Panc1 (cell line): ENCODE measurements around the gene VSIR. TPM values are rescaled to one million over a fixed set of nuclear protein-coding genes. Genes with fewer than 3 reads are reported as not detected.

Source experiments
- ATAC-seq: fragments of 200-7000 bp; cut with Tn5 transposase; 2 replicates; pipeline ENCODE4 v1.9.1; 2020; ENCODE audit warnings: mild to moderate bottlenecking, moderate library complexity
- BruUV-seq: library from RNA; stranded (reverse); fragments of 400-500 nt; replicated peaks from 2 replicates; lab custom pipeline; 2021; lab: Mats Ljungman, UMichigan
- CTCF ChIA-PET: fragments of 300-600 bp; sonication (Branson Sonifier 250); formaldehyde crosslinking; loops from one replicate; lab custom pipeline; 2022; ENCODE audit warnings: antibody characterized with exemption; lab: Charles Lee
- POLR2A ChIA-PET: fragments of 300-600 bp; sonication (Branson Sonifier 250); formaldehyde crosslinking; loops from one replicate; lab custom pipeline; 2022; ENCODE audit warnings: antibody characterized with exemption; lab: Charles Lee
- DNase-seq: peaks from one replicate; pipeline ENCODE4 v3.0.0-alpha.2; 2010; ENCODE audit warnings: low read depth, low spot score
- H3K27ac ChIP-seq: 2 replicates; pipeline ENCODE4 v1.5.1; 2011; ENCODE audit warnings: mild to moderate bottlenecking, low read length, inconsistent platforms
- H3K27me3 ChIP-seq: fragments of 200-500 bp; sonication (Bioruptor generic); 2 replicates; pipeline ENCODE4 v1.6.0; 2014; ENCODE audit warnings: low read length, inconsistent platforms; ENCODE audit not compliant: control insufficient read depth, insufficient read depth
- H3K36me3 ChIP-seq: fragments of 200-500 bp; sonication (Bioruptor generic); 2 replicates; pipeline ENCODE4 v1.5.1; 2014; ENCODE audit warnings: inconsistent platforms, mild to moderate bottlenecking, low read length, moderate library complexity; ENCODE audit not compliant: control insufficient read depth, insufficient read depth
- H3K4me1 ChIP-seq: 2 replicates; pipeline ENCODE4 v1.5.1; 2011; ENCODE audit warnings: inconsistent platforms, mild to moderate bottlenecking, low read length, moderate library complexity; ENCODE audit not compliant: control insufficient read depth, insufficient read depth
- H3K4me3 ChIP-seq, 2 experiments: 2 replicates each; pipeline ENCODE4 v1.5.1; 2011 to 2012; ENCODE audit warnings: low read depth in 2 of 2, low read length in 2 of 2, mild to moderate bottlenecking in 2 of 2, inconsistent platforms in 1 of 2, moderate library complexity in 1 of 2
- H3K9me3 ChIP-seq: fragments of 200-500 bp; sonication (Bioruptor generic); 2 replicates; pipeline ENCODE4 v1.5.1; 2014; ENCODE audit warnings: low read depth, mild to moderate bottlenecking, inconsistent platforms, low read length, moderate library complexity; ENCODE audit not compliant: control insufficient read depth, insufficient read depth
- POLR2AphosphoS5 ChIP-seq: IDR thresholded peaks from 2 replicates; pipeline ENCODE4 v1.6.1; 2012; ENCODE audit warnings: mild to moderate bottlenecking, low read depth, low read length, moderate library complexity
- SIN3A ChIP-seq: IDR thresholded peaks from 2 replicates; pipeline ENCODE4 v1.6.1; 2012; ENCODE audit warnings: low read depth, mild to moderate bottlenecking, low read length, moderate library complexity, borderline replicate concordance; ENCODE audit not compliant: insufficient read depth
- TCF7L2 ChIP-seq: IDR thresholded peaks from 2 replicates; pipeline ENCODE4 v1.6.1; 2011; ENCODE audit warnings: mild to moderate bottlenecking, low read depth, low read length, inconsistent platforms
- in situ Hi-C: cut with HindIII; loops from 2 replicates; pipeline ENCODE4 v1.10.0; 2016; ENCODE audit warnings: low sequenced_read_pairs, low pct_unique_long_range_greater_than_20kb
- intact Hi-C: fragments of 100-400 bp; cut with micrococcal nuclease; formaldehyde crosslinking; loops from one replicate; pipeline ENCODE4 v1.10.0; 2022; ENCODE audit not compliant: unreplicated experiment
- total RNA-seq: library from RNA; stranded (reverse); gene quantifications from one replicate; pipeline ENCODE4 v1.2.1, GENCODE V29; 2021; ENCODE audit not compliant: unreplicated experiment
- TF ChIP-seq, protein P1 (sequence below): fragments of 450-650 bp; IDR thresholded peaks from 2 replicates; pipeline ENCODE4 v1.5.1; 2017; ENCODE audit warnings: mild to moderate bottlenecking
- TF ChIP-seq, protein P2 (sequence below), 2 experiments: IDR thresholded peaks; 2 replicates each; pipeline ENCODE4 v1.6.1; 2011 to 2012; ENCODE audit warnings: low read depth in 2 of 2, control low read depth in 1 of 2, low read length in 1 of 2, mild to moderate bottlenecking in 1 of 2, moderate library complexity in 1 of 2; ENCODE audit not compliant: insufficient read depth in 1 of 2

Gene VSIR
- total RNA-seq, 1 experiment from 2014 or later, result 34.9 TPM

DNA sequence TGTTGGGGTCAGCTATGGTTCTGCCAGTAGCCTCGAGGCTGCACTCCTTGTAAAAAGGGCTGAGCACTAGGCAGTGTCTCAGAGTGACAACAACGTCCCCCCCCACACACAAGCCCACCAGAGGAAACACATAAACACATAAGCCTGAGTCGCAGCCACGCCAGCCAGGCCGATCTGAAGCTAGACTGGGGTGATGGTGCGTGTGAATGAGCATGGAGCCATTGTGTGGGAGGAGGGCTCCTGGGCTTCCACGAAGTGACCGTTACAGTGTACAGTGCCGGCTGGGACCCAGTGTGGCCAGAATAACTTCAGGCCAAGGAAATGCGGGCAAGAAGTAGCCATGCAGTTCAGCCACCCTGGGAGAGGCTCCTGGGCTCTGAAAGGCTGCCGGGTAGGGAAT lies 50.0 kb downstream of the VSIR start:
- Histone ChIP-seq H3K4me3 (no peak overlapping the region), H3K4me1 (peaks cover 10% of the 10 kb centered on the region; the same call in 1 of the 2 replicates), H3K27me3 (no peaks in the 10 kb centered on the region), H3K27ac (no peak overlapping the region), H3K36me3 (no peaks in the 10 kb centered on the region), H3K9me3 (no peaks in the 10 kb centered on the region)
- ChIA-PET POLR2A (no interaction called here), CTCF (no interaction called here)
- intact Hi-C loops (no loop called here), in situ Hi-C loops (no loop called here)
- BruUV-seq, result no TSS peak
- no peak for DNase-seq
- ATAC-seq, result no peak
- no peak for TF ChIP-seq SIN3A
- TF ChIP-seq, protein P1, sequence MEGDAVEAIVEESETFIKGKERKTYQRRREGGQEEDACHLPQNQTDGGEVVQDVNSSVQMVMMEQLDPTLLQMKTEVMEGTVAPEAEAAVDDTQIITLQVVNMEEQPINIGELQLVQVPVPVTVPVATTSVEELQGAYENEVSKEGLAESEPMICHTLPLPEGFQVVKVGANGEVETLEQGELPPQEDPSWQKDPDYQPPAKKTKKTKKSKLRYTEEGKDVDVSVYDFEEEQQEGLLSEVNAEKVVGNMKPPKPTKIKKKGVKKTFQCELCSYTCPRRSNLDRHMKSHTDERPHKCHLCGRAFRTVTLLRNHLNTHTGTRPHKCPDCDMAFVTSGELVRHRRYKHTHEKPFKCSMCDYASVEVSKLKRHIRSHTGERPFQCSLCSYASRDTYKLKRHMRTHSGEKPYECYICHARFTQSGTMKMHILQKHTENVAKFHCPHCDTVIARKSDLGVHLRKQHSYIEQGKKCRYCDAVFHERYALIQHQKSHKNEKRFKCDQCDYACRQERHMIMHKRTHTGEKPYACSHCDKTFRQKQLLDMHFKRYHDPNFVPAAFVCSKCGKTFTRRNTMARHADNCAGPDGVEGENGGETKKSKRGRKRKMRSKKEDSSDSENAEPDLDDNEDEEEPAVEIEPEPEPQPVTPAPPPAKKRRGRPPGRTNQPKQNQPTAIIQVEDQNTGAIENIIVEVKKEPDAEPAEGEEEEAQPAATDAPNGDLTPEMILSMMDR, result no peak
- TF ChIP-seq POLR2AphosphoS5, result no peak
- no peak for TF ChIP-seq TCF7L2
- TF ChIP-seq, protein P2, sequence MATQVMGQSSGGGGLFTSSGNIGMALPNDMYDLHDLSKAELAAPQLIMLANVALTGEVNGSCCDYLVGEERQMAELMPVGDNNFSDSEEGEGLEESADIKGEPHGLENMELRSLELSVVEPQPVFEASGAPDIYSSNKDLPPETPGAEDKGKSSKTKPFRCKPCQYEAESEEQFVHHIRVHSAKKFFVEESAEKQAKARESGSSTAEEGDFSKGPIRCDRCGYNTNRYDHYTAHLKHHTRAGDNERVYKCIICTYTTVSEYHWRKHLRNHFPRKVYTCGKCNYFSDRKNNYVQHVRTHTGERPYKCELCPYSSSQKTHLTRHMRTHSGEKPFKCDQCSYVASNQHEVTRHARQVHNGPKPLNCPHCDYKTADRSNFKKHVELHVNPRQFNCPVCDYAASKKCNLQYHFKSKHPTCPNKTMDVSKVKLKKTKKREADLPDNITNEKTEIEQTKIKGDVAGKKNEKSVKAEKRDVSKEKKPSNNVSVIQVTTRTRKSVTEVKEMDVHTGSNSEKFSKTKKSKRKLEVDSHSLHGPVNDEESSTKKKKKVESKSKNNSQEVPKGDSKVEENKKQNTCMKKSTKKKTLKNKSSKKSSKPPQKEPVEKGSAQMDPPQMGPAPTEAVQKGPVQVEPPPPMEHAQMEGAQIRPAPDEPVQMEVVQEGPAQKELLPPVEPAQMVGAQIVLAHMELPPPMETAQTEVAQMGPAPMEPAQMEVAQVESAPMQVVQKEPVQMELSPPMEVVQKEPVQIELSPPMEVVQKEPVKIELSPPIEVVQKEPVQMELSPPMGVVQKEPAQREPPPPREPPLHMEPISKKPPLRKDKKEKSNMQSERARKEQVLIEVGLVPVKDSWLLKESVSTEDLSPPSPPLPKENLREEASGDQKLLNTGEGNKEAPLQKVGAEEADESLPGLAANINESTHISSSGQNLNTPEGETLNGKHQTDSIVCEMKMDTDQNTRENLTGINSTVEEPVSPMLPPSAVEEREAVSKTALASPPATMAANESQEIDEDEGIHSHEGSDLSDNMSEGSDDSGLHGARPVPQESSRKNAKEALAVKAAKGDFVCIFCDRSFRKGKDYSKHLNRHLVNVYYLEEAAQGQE (IDR thresholded peaks at IDR 0.05; ENCODE audit: insufficient read depth in 1 of 2, low read depth in 2 of 2, low read length in 1 of 2), result no peak

DNA sequence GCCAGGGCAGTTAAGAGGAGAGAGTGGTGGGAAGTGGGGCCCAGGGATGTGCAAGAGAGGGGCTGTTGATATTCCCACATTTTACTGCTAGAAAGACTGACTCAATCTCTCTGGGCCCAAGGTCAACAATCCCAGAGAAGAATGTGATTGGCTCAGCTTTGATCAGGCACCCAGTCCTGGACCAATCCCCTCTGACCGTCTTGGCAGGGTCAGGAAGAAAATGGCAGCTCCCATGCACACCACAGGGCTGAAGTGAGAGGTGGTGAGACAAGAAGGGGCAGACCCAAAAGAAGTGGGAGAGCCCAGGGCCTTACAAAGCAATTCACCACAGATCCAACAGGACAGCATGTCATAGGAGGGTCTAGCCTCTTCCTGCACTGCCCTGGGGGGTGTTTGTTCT lies 50.5 kb downstream of the VSIR start:
- H3K4me1 ChIP-seq, result peaks cover 7% of the 10 kb centered on the region; the same call in 1 of the 2 replicates
- ChIA-PET POLR2A (no interaction called here), CTCF (interaction anchor here (0.6 kb wide), 1 partner anchor 407 kb away, joined by 6 read pairs; no protein-coding TSS in a partner anchor)
- in situ Hi-C loops, result no loop called here
- intact Hi-C loops, result no loop called here
- TF ChIP-seq, protein P2 (IDR thresholded peaks at IDR 0.05; ENCODE audit: insufficient read depth in 1 of 2, low read depth in 2 of 2, low read length in 1 of 2), result no peak
- TF ChIP-seq POLR2AphosphoS5 (no peak), SIN3A (no peak), TCF7L2 (no peak)
- TF ChIP-seq, protein P1, result no peak
- H3K9me3 ChIP-seq, result no peaks in the 10 kb centered on the region
- H3K4me3 ChIP-seq, result no peak overlapping the region
- BruUV-seq, result no TSS peak
- H3K27ac ChIP-seq, result no peak overlapping the region
- no peak for DNase-seq
- no peaks in the 10 kb centered on the region for H3K36me3 ChIP-seq
- no peaks in the 10 kb centered on the region for H3K27me3 ChIP-seq
- ATAC-seq, result no peak
